SK-N-SH treated with all-trans-retinoic acid at 6 μM for 48 hours (cell line): ENCODE results near the gene COX5A.

Source experiments
- ATAC-seq: fragments of 200-7000 bp; cut with Tn5 transposase; 3 replicates; pipeline ENCODE4 v1.9.1; 2020; ENCODE audit warnings: mild to moderate bottlenecking, moderate library complexity
- ARNTL ChIP-seq: fragments of 450-650 bp; formaldehyde crosslinking; IDR thresholded peaks from 2 replicates; pipeline ENCODE4 v1.5.0; 2020; ENCODE audit warnings: low read depth, mild to moderate bottlenecking, moderate library complexity, borderline replicate concordance
- BACH2 ChIP-seq: fragments of 250-450 bp; sonication (Bioruptor Pico); IDR thresholded peaks from 2 replicates; pipeline ENCODE4 v1.9.0; 2021; ENCODE audit warnings: mild to moderate bottlenecking, borderline replicate concordance
- CSDC2 ChIP-seq: fragments of 250-450 bp; sonication (Bioruptor Pico); IDR thresholded peaks from 2 replicates; pipeline ENCODE4 v1.5.0; 2020; ENCODE audit warnings: mild to moderate bottlenecking, moderate library complexity
- ESRRG ChIP-seq: fragments of 250-450 bp; sonication (Bioruptor Pico); IDR thresholded peaks from 2 replicates; pipeline ENCODE4 v1.6.1; 2021; ENCODE audit warnings: mild to moderate bottlenecking
- GLIS3 ChIP-seq: fragments of 250-450 bp; sonication (Bioruptor Pico); IDR thresholded peaks from 2 replicates; pipeline ENCODE4 v1.5.0; 2020; ENCODE audit warnings: mild to moderate bottlenecking, moderate library complexity
- ISL1 ChIP-seq: fragments of 250-450 bp; sonication (Bioruptor Pico); IDR thresholded peaks from 2 replicates; pipeline ENCODE4 v2.1.2; 2022; ENCODE audit warnings: mild to moderate bottlenecking, moderate library complexity
- OSR1 ChIP-seq: fragments of 250-450 bp; sonication (Bioruptor Pico); IDR thresholded peaks from 2 replicates; pipeline ENCODE4 v1.8.0; 2022; ENCODE audit warnings: moderate library complexity, mild to moderate bottlenecking, inconsistent platforms
- PPARA ChIP-seq: fragments of 250-450 bp; sonication (Bioruptor Pico); IDR thresholded peaks from 2 replicates; pipeline ENCODE4 v1.5.0; 2020; ENCODE audit warnings: mild to moderate bottlenecking, borderline replicate concordance
- SNAI2 ChIP-seq: fragments of 250-450 bp; sonication (Bioruptor Pico); IDR thresholded peaks from 2 replicates; pipeline ENCODE4 v1.5.0; 2020; ENCODE audit warnings: mild to moderate bottlenecking, moderate library complexity
- TOX ChIP-seq: fragments of 250-450 bp; sonication (Bioruptor Pico); IDR thresholded peaks from 2 replicates; pipeline ENCODE4 v1.8.0; 2021; ENCODE audit warnings: mild to moderate bottlenecking, moderate library complexity, borderline replicate concordance
- ZFP3 ChIP-seq: fragments of 250-450 bp; sonication (Bioruptor Pico); IDR thresholded peaks from 2 replicates; pipeline ENCODE4 v1.5.0; 2020; ENCODE audit warnings: mild to moderate bottlenecking, moderate library complexity
- ZFP30 ChIP-seq: fragments of 450-650 bp; formaldehyde crosslinking; IDR thresholded peaks from 2 replicates; pipeline ENCODE4 v1.5.0; 2022; ENCODE audit warnings: mild to moderate bottlenecking, moderate library complexity
- ZNF565 ChIP-seq: fragments of 450-650 bp; formaldehyde crosslinking; conservative IDR thresholded peaks from 2 replicates; pipeline ENCODE4 v1.5.0; 2020; ENCODE audit warnings: low read depth, mild to moderate bottlenecking, moderate library complexity
- ZNF70 ChIP-seq: fragments of 450-650 bp; formaldehyde crosslinking; IDR thresholded peaks from 2 replicates; pipeline ENCODE4 v1.5.0; 2020; ENCODE audit warnings: mild to moderate bottlenecking, moderate library complexity
- ZNF8 ChIP-seq: fragments of 450-650 bp; formaldehyde crosslinking; IDR thresholded peaks from 2 replicates; pipeline ENCODE4 v1.5.0; 2020; ENCODE audit warnings: mild to moderate bottlenecking, moderate library complexity
- TF ChIP-seq, protein P1 (sequence below): fragments of 250-450 bp; sonication (Bioruptor Pico); IDR thresholded peaks from 2 replicates; pipeline ENCODE4 v1.8.0; 2021; ENCODE audit warnings: low read depth, mild to moderate bottlenecking, moderate library complexity, borderline replicate concordance
- TF ChIP-seq, protein P2 (sequence below): fragments of 250-450 bp; sonication (Bioruptor Pico); IDR thresholded peaks from 2 replicates; pipeline ENCODE4 v1.5.1; 2020; ENCODE audit warnings: low read depth, mild to moderate bottlenecking, moderate library complexity
- TF ChIP-seq, protein P3 (sequence below): fragments of 250-450 bp; sonication (Bioruptor Pico); IDR thresholded peaks from 2 replicates; pipeline ENCODE4 v1.8.0; 2020; ENCODE audit warnings: mild to moderate bottlenecking, moderate library complexity, borderline replicate concordance
- TF ChIP-seq, protein P4 (sequence below): fragments of 250-450 bp; sonication (Bioruptor Pico); IDR thresholded peaks from 2 replicates; pipeline ENCODE4 v1.5.1; 2021; ENCODE audit warnings: mild to moderate bottlenecking, moderate library complexity
- TF ChIP-seq, protein P5 (sequence below): fragments of 250-450 bp; sonication (Bioruptor Pico); IDR thresholded peaks from 2 replicates; pipeline ENCODE4 v1.5.0; 2020; ENCODE audit warnings: mild to moderate bottlenecking, moderate library complexity

The COX5A gene

DNA sequence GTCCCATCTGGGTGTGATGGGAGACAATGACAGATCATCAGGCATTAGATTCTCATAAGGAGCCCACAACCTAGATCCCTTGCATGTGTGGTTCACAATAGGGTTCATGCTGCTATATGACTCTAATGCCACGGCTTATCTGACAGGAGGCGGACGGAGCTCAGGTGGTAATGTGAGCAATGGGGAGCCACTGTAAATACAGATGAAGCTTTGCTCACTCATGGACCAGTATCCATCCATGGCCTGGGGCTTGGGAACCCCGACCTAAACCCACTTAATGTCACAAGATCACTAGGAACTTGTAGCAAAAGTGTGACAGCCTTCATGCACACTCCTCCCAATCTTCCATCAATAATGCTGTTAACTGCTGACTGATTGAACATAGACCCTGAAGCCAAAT is 29.2 kb downstream of the COX5A start:
- TF ChIP-seq, protein P1, sequence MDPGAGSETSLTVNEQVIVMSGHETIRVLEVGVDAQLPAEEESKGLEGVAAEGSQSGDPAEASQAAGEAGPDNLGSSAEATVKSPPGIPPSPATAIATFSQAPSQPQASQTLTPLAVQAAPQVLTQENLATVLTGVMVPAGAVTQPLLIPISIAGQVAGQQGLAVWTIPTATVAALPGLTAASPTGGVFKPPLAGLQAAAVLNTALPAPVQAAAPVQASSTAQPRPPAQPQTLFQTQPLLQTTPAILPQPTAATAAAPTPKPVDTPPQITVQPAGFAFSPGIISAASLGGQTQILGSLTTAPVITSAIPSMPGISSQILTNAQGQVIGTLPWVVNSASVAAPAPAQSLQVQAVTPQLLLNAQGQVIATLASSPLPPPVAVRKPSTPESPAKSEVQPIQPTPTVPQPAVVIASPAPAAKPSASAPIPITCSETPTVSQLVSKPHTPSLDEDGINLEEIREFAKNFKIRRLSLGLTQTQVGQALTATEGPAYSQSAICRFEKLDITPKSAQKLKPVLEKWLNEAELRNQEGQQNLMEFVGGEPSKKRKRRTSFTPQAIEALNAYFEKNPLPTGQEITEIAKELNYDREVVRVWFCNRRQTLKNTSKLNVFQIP (CRISPR knock-in tag): no peak
- TF ChIP-seq GLIS3 (no peak), OSR1 (CRISPR knock-in tag) (no peak), ESRRG (no peak), ZFP3 (CRISPR knock-in tag) (no peak), ISL1 (CRISPR knock-in tag) (no peak), ZFP30 (no peak), SNAI2 (CRISPR knock-in tag) (no peak), TOX (CRISPR knock-in tag) (no peak), ZNF70 (CRISPR knock-in tag) (no peak), ZNF8 (CRISPR knock-in tag) (no peak), BACH2 (CRISPR knock-in tag) (no peak), PPARA (no peak), ZNF565 (CRISPR knock-in tag) (no peak), CSDC2 (CRISPR knock-in tag) (no peak)
- TF ChIP-seq, protein P2, sequence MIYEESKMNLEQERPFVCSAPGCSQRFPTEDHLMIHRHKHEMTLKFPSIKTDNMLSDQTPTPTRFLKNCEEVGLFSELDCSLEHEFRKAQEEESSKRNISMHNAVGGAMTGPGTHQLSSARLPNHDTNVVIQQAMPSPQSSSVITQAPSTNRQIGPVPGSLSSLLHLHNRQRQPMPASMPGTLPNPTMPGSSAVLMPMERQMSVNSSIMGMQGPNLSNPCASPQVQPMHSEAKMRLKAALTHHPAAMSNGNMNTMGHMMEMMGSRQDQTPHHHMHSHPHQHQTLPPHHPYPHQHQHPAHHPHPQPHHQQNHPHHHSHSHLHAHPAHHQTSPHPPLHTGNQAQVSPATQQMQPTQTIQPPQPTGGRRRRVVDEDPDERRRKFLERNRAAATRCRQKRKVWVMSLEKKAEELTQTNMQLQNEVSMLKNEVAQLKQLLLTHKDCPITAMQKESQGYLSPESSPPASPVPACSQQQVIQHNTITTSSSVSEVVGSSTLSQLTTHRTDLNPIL (CRISPR knock-in tag): no peak
- TF ChIP-seq, protein P3, sequence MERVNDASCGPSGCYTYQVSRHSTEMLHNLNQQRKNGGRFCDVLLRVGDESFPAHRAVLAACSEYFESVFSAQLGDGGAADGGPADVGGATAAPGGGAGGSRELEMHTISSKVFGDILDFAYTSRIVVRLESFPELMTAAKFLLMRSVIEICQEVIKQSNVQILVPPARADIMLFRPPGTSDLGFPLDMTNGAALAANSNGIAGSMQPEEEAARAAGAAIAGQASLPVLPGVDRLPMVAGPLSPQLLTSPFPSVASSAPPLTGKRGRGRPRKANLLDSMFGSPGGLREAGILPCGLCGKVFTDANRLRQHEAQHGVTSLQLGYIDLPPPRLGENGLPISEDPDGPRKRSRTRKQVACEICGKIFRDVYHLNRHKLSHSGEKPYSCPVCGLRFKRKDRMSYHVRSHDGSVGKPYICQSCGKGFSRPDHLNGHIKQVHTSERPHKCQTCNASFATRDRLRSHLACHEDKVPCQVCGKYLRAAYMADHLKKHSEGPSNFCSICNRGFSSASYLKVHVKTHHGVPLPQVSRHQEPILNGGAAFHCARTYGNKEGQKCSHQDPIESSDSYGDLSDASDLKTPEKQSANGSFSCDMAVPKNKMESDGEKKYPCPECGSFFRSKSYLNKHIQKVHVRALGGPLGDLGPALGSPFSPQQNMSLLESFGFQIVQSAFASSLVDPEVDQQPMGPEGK (CRISPR knock-in tag): no peak
- TF ChIP-seq, protein P4, sequence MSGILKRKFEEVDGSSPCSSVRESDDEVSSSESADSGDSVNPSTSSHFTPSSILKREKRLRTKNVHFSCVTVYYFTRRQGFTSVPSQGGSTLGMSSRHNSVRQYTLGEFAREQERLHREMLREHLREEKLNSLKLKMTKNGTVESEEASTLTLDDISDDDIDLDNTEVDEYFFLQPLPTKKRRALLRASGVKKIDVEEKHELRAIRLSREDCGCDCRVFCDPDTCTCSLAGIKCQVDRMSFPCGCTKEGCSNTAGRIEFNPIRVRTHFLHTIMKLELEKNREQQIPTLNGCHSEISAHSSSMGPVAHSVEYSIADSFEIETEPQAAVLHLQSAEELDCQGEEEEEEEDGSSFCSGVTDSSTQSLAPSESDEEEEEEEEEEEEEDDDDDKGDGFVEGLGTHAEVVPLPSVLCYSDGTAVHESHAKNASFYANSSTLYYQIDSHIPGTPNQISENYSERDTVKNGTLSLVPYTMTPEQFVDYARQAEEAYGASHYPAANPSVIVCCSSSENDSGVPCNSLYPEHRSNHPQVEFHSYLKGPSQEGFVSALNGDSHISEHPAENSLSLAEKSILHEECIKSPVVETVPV (CRISPR knock-in tag): no peak
- TF ChIP-seq, protein P5, sequence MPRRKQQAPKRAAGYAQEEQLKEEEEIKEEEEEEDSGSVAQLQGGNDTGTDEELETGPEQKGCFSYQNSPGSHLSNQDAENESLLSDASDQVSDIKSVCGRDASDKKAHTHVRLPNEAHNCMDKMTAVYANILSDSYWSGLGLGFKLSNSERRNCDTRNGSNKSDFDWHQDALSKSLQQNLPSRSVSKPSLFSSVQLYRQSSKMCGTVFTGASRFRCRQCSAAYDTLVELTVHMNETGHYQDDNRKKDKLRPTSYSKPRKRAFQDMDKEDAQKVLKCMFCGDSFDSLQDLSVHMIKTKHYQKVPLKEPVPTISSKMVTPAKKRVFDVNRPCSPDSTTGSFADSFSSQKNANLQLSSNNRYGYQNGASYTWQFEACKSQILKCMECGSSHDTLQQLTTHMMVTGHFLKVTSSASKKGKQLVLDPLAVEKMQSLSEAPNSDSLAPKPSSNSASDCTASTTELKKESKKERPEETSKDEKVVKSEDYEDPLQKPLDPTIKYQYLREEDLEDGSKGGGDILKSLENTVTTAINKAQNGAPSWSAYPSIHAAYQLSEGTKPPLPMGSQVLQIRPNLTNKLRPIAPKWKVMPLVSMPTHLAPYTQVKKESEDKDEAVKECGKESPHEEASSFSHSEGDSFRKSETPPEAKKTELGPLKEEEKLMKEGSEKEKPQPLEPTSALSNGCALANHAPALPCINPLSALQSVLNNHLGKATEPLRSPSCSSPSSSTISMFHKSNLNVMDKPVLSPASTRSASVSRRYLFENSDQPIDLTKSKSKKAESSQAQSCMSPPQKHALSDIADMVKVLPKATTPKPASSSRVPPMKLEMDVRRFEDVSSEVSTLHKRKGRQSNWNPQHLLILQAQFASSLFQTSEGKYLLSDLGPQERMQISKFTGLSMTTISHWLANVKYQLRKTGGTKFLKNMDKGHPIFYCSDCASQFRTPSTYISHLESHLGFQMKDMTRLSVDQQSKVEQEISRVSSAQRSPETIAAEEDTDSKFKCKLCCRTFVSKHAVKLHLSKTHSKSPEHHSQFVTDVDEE: no peak
- no peak for ATAC-seq

DNA sequence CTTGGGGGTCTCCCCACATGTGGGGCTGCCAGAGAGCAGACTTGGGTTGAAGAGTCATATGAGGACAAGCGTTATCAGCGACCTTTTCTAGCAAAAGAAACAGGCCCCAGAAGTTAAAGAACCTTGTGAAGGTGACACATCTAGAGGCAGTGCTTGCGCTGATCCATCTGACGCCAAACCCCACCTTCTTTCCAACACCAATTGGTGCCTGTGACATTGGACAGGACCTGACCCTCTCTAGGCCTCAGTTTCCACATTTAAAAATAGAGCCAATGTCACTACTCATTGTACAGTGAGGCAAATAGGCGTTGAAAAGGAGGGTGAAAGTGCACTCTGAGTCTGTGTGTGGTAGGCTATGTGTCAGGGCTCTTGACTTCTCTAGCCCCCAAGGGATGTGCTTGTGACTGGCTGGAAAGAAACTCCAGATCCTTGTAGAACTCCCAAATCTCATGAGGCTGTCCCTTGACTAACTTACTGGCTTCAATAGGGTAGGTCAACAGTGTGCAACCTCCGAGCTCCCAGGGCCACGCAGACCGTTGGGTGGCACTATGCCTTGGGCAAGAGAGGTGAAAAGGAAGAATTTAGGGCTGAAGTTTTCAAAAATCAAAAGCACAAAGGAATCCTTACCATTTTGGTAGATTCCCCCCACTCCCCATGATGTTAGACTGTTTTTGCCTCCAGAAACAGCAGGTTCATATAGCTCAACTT is 30.6 kb downstream of the COX5A start:
- ATAC-seq: peak; percentile 7
- TF ChIP-seq ZNF70 (CRISPR knock-in tag): no peak
- no peak for TF ChIP-seq ZNF565 (CRISPR knock-in tag)
- no peak for TF ChIP-seq ZFP3 (CRISPR knock-in tag)
- no peak for TF ChIP-seq ARNTL
- TF ChIP-seq, all 23 proteins: peak for 0

DNA sequence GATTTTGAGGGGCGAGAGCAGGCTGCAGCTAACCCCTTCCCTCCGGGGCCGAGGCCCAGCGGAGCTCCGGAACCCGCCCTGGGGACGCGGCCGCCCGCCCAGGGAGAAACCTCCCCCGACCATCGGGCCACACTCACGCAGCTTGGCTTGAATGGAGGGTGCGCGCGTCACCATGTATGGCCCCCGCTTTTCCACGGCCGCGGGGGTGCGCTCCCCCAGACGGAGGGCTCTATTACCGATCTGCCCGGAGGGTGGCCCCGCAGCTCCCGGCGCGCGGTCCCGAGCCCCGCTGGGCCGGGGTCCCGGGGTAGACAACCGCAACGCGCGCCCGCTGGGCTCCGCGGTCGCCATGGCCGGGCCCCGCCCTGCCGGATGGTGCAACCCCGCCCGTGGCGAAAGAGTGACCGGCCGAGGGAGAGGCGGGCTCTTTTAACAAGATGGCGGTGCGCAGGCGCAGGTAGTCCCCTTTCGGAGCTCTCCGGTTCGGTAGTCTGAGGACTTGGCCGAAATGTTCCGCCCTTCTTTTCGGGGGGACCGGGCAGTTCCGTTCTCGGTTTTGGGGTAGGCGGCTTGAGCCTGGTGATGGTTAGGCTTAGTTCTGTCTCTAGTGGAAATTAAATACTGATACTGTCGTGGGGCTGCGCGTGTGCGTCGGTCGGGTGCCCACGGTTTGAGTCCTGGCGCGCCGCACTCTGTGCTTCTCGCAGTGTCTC is 31.3 kb downstream of the COX5A start, which contains the start of gene FAM219B:
Gene FAM219B (minus strand): TSS at position 402 of the 713 bp plus-strand sequence. CDS start 51 bp downstream, at position 351.
- peak; percentile 94 for ATAC-seq
- TF ChIP-seq TOX (CRISPR knock-in tag): no peak
- TF ChIP-seq, protein P3 (CRISPR knock-in tag): peak; percentile 91
- TF ChIP-seq PPARA: no peak
- no peak for TF ChIP-seq ISL1 (CRISPR knock-in tag)
